Esophagus squamous epithelium (tissue), 4 donors: Measurements from ENCODE around the gene CPN2.

Source experiments
- CTCF ChIP-seq, 6 experiments: fragments of 450-650 bp in 4 of 6; fragments of 200-600 bp in 2 of 6; sonication (generic) in 2 of 6; IDR thresholded peaks; one replicate each; pipeline ENCODE4 v1.5.1; 2016 to 2019; ENCODE audit warnings: antibody characterized with exemption in 6 of 6, mild to moderate bottlenecking in 4 of 6, moderate library complexity in 4 of 6
- POLR2A ChIP-seq, 4 donors: fragments of 450-650 bp; IDR thresholded peaks; one replicate each; pipeline ENCODE4 v1.6.1; 2017; ENCODE audit warnings: antibody characterized with exemption in 4 of 4, mild to moderate bottlenecking in 4 of 4, moderate library complexity in 3 of 4

DNA sequence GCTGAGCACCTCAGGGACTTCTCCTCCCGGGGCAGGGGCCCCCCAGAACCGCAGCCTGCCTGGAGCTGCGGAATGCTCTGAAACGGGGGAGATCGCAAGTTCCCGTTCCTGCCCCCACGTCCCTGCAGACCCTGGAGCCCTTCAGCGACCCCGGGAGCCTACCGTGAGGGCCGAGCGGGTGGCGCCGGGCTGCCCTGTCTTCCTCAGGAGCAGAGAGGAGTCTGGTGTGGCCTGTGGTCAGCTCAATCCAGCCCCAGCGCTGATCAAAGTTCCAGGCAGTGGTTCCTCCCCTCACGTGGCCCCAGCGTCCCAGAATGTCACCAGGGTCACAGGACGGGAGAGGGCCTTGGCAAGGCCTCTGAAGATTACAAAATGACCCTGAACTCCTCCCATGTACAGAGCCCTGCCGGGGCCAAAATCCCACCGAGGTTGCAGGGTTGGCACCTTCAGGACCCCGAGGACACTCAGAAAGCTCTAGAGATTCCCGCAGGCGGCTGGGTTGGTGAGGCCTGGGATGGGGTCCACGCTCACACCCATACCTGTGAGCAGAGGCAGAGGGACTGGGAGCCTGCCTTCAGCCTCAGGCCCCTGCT, at the start of gene CPN2:
- TF ChIP-seq CTCF (IDR thresholded peaks at IDR 0.05) (no peak), POLR2A (IDR thresholded peaks at IDR 0.05) (no peak)
